ENCODE data around the gene SOX10. TPM values are rescaled to one million over a fixed set of nuclear protein-coding genes. Genes with fewer than 3 reads are reported as not detected.

SOX10 gene
- 1 to 10 TPM in 1 of 3 donors, under 1 TPM in 2; 0.49 to 2.1 (median 0.79) TPM for polyA plus RNA-seq

DNA sequence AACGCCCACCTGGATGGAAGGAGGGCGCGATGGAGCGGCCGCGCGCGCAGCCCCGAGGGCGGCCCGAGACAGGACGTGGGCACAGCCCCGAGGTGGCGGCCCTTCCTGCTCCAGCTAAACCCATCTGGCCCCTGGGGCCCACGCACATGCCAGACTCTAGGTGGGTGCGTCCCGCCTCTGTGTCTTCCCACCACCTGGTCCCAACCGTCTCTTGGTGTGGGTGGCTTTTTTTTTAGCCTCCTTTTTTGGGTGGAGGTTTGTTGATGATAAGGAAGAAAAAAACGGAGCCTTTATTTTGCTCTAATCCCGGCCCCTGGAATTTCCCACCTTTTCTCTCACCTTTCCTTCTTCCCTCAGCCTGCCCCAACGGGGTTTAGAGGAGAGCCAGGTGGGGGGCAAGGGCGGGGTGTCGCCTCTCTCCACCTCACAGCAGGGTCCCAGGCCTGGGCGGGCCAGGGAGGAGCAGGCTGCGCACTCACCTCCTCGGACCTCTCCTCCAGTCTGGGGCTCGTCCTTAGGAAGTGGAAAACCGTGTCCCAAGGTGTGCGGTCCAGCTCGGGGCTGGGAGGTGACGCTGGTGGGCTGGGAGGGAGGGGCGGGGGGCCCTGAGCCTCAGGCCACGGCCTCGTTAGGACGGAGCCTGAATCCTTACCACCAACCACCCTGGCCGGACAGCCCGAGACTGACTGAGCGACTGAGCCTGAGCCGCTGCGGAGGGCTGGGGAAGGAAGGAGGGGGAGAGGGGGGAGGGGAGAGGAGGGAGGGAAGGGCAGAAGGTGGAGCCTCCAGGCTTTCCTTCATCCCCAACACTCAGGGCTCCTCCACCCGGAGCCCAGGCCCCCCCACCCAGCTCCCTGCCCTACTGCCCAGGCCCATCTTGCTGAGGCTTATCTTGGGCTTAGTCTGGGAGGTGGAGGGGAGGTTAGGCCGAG lies at the start of gene SOX10:
SOX10 (minus strand) TSS at position 696 of the 932 bp plus-strand sequence. CDS start 771 bp downstream, outside the sequence.
- H3K27ac ChIP-seq (ENCODE audit: low read depth, low read length) = no peak within 1 kb of the TSS
- 81 to 87% (median 86%) methylated on average over 42 of the region's 42 CpGs for WGBS, 3 donors

DNA sequence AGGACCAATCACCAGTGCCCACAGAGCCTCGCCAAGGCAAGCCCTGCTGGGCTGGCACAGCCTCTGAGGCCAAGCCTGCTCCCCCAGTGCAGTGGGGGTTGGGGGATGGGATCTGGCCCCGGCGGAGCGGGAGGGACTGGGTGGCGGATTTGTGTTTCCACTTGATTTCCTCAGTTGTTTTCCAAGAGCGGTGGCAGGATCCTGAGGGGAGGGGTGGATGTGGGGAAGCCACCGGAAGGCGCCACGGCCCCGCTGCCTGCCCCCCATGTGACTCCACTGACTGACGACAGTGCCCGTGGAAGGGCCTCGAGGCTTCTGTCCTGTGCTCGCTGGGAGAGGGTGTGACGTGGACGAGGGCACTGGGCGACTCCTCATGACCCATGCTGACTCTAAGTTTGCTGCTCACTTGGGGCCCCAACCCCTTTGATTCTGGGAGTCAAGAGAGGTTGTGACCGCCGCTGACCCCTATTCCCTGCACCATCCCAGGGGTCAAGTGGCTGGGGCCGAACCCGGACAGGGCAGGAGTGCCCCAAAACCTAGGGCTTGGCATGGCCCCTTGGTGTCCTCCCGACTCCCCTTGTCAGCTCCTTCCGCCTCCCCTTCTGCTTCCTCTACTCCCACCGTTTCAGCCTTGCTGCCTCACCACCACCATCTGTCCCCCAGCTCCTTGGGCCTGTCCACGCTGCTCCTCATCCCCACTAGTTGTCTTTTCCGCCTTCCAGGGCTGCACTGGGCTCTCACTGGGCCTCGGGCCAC lies 49.3 kb upstream of the SOX10 start:
- no peak overlapping the region for H3K27ac ChIP-seq (ENCODE audit: low read depth, low read length)

DNA sequence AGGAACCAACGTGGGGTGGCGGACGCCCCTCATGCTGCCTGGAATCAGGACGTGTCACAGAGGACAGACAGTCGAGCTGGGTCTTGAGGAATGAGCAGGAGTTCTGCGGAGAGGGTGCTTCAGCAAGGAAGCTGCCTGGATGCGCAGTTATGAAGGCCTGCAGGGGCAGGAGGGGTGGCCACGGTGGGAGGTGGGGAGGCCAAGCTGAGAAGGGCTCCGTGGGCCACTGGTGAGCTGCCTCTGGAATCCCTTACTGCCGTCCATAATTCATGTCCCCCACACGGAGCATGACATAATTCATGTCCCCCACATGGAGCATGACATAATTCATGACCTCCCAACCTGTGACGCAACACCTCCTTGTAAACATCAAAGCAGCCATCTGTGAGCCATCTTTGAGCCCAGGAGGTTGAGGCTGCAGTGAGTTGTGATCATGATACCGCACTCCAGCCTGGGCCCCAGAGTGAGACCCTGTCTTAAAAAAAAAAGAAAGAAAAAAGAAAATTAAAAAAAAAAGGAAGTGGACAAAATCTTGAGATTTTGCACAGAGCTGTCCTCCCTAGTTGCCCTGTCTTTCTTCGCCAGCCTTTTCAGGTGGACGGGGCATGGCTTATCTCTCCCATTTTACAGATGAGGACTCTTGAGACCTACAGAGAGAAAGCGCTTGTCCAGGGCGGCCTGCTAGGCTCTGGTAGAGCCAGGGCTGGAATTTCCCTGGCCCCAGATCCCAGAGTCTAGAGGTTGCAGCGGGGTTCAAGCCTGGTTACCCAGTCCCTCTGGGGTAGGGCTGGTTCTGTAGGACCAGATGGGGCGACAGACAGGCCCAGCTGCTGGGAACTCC lies 48.5 kb upstream of the SOX10 start:
- no peak overlapping the region for H3K27ac ChIP-seq (ENCODE audit: low read depth, low read length)

More for the DNA sequence above, 49.3 kb upstream of the SOX10 start:
- 59 to 84% (median 71%) methylated on average over 27 of the region's 27 CpGs for WGBS, 3 donors

DNA sequence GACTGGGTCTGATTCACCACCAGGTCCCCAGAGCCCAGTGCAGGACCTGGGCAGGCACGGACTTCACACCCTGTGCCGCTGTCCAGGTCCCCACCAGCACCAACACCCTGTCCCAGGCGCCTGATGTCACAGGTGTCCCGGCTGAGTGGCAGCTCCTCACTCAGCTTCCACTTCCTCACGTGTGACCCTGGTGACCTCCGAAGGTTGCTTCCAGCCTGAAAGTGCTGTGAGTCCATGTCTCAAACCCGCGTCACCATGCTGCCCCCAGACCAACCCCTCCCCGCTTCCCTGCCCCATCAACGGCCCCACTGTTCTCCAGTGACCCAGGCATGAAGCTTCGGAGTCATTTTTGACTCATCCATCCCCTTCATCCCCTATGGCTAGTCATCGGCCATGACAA lies 47.1 kb upstream of the SOX10 start:
- 89 to 92% (median 90%) methylated on average over 12 of the region's 12 CpGs for WGBS, 3 donors
- H3K27ac ChIP-seq (ENCODE audit: low read depth, low read length) = no peak overlapping the region

More for the DNA sequence above, 48.5 kb upstream of the SOX10 start:
- WGBS, 3 donors = 78 to 81% (median 78%) methylated on average over 19 of the region's 19 CpGs

DNA sequence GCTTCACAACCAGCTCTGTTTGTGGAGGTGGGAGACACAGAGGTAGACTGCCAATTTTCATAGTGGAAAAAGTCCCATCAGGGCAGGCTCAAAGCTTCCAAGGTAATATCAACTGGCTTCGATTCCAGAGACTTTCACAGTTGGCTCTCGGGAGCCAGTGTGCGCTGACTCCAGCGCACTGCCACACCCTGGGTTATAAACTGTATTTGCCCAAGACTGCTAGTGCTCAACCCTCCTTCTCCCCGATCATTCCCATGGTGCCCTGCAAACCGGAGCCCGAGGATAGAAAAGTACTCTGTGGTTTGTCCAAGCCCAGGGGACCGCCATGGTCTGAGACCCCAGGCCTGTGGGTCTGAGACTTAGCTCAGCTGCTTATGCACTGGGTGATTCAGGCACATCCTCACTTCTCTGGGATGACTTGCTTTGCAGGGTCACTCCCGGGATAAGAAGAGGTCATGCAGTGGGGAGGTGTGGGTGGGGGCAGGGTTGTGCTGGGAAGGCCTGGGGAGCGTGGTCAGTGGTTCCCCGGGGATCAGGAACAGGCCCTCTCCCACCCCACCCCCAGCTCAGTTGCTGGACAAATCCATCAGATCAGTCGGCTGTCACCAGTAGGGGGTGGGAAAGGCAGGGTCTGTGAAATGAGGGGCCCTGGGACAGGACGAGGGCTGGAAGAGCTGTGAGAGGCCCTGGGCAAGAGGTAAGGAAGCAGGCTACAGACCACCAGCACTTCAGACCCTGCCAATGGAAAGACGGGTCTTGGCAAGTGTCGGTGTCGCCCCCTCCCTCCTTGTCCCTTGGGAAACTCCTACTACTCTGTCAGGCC lies 46.2 kb upstream of the SOX10 start:
- H3K27ac ChIP-seq (ENCODE audit: low read depth, low read length) = no peak overlapping the region
- 66 to 78% (median 72%) methylated on average over 16 of the region's 16 CpGs for WGBS, 3 donors

DNA sequence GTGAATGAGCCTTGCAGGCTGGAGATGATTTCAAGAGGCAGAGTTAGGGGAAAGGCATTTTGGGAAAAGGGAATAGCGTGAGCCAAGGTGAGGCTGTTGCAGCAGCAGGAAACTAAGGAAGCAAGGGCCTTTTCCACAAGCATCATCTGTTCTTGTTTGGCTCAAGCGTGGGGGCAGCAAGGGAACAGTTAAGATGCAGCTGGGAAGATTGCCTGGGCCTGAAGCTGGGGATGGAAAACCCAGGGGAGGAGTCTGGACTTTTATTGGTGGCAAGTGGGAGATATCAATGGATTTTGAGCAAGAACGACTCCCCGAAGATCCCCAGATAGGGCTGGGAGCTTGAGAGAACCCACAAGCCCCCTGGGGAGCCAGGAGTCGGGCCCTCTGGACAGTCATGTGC lies 45.5 kb upstream of the SOX10 start:
- WGBS, 3 donors = 62 to 68% (median 64%) methylated on average over 5 of the region's 5 CpGs
- no peak overlapping the region for H3K27ac ChIP-seq (ENCODE audit: low read depth, low read length)

DNA sequence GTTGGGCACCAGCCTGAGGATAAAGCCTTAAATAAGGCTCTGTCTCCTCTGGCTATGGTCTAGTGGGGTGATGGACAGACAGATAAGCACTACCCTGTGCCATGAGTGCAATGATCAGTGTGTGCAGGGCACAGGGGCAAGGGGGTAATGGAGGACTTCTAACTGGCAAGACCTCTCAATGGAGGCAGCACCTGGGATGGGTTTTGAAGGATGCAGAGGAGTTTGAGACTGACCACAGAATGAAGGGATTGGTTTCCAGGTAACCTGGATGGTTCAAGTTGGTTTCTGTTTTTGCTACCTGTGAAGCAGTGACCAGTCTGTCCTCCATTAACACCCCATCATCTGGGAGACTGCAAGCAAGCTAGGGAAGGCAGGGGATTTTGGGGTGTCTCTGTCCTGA lies 45.0 kb upstream of the SOX10 start:
- H3K27ac ChIP-seq (ENCODE audit: low read depth, low read length) = no peak overlapping the region

DNA sequence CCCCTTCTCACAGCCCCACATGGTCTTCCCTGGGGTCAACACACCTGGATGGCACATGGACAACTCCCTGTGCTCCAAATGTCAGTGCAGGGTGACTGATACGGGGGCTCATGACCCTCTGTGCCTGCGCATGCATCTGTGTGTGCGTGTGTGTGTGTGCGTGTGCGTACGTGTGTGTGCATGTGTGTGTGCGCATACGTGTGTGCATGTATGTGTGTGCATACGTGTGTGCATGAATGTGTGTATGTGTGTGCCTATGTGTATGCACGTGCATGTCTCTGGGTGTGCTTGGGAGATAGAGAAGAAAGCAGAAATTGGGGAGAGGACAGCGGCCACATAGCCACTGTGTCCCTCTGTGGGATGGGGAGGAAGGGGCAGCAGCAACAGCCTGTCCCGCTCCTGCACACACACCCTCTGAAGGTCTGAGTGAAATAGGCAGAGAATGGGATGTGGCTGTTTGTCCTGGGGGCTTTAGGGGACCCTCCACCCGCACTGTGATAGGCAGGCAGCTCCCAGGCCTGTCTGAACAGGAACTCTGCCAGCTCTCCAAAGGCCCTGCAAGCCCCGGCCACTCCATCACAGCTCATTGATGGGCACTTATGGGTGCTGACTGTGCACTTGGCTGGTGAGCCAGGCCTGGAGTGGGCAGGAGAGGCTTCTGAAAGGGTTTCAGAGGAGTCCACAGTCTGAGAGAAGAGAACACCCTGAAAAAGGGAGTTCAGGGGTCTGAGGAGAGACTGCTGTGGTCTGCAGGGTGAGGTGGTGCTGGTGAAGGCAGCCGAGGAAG lies 44.2 kb upstream of the SOX10 start:
- no peak overlapping the region for H3K27ac ChIP-seq (ENCODE audit: low read depth, low read length)

DNA sequence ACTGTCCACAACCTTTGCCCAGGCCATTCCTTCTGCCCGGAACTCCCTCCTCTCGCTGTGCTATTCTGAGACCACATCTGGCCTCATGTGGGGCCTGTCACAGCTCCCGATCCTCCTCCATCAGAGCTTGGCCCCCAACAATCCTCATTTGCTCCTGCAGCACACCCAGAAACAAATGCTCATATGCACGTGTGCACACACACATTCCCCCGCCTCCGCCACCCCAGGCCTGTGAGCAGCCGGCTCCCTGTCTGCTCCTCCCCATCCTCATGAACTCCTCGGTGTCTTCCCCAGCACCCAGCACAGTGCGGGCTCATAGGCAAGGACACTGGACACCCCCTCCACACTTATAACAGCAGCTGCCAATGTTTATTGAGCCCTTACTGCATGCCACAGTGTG lies 43.1 kb upstream of the SOX10 start:
- WGBS, 3 donors = 83 to 86% (median 85%) methylated on average over 9 of the region's 9 CpGs
- H3K27ac ChIP-seq (ENCODE audit: low read depth, low read length) = no peak overlapping the region

More for the DNA sequence above, 44.2 kb upstream of the SOX10 start:
- 83 to 94% (median 92%) methylated on average over 15 of the region's 15 CpGs for WGBS, 3 donors

DNA sequence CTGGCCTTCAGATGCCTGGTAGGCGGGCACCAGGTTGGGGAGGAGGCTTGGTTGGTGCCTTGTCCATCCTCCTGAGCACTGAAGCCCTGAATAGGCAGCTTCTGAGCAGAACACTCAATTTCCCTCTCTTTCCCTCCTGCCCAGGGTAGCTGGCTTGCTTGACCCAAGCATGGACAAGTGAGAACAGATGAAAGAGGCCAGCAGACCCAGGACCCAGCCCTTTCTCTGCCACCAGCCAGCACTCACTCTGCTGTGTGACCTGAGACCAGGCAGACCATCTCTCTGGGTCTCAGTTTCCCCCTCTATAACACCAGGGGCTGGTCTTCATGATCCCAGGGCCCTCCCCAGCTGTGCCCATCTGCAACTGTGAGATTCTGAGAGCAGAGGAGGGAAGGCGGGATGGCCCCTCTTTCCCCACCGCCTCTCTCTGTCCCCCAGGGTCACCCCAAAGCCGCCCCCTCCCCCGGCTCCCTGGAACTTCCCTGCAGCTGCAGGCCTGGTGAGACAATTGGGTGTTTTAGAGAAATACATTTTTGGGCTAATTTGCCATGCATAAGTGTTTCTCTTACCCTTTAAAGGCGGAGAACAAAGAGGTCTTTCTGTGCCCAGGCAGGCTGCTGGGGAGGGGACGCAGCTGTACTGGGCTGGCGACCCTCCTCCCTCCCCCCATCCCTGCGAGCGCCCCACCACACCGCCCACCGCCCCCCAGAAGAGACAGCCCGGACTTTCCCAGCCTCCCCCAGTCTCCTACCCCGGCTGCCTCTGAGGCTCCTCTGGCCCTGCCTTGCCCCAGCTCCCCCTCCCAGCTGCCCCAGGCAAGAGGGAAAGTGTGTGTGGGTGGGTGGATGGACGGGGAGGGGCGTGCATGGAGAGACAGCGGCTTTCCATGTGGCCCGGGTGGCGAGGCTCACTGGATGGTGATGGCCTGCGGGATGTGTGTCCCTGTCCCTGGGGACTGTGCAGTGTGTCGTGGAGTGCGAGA lies 42.1 kb upstream of the SOX10 start:
- no peak overlapping the region for H3K27ac ChIP-seq (ENCODE audit: low read depth, low read length)

DNA sequence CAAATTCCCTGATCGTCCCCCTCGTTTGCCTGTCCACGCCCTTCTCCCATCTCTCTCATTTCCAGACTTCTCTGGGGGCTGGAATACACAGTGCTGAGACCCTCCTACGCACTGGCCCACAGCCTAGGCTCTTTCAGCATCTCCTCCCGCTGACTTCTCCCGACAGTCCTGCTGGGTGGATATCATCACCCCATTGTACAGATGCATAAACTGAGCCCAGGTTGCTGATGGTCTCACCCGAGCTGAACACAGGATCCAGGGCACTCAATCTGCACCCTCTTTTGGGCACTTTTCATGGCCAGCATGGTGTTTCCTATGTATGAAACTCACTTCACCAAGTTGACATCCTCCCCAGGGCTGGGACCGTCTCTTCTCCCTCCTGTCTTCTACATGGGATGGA lies 41.2 kb upstream of the SOX10 start:
- no peak overlapping the region for H3K27ac ChIP-seq (ENCODE audit: low read depth, low read length)
- 85 to 88% (median 85%) methylated on average over 8 of the region's 8 CpGs for WGBS, 3 donors

More for the DNA sequence above, 42.1 kb upstream of the SOX10 start:
- 70 to 86% (median 85%) methylated on average over 21 to 22 of the region's 22 CpGs for WGBS, 3 donors

DNA sequence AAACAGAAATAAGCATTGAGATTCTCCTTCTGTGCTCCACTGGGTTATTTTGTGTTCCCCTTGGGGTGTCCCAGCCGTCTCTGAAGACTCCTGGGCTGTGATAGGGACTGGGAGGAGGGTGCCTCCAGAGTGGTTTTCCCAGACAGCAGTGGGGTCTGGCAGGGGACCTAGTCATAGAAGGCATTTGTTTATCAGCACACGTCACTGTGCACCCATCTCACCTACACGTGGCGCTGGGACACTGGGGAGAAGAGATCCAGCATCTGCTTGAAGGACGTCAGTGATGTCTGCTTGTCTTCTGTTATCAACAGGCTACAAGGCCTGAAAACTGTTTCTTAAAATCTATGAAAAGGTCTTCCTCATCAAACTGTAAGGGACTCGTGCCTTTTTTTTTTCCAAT lies 38.7 kb upstream of the SOX10 start:
- no peak overlapping the region for H3K27ac ChIP-seq (ENCODE audit: low read depth, low read length)
- WGBS, 3 donors = 77 to 87% (median 85%) methylated on average over 6 of the region's 6 CpGs

DNA sequence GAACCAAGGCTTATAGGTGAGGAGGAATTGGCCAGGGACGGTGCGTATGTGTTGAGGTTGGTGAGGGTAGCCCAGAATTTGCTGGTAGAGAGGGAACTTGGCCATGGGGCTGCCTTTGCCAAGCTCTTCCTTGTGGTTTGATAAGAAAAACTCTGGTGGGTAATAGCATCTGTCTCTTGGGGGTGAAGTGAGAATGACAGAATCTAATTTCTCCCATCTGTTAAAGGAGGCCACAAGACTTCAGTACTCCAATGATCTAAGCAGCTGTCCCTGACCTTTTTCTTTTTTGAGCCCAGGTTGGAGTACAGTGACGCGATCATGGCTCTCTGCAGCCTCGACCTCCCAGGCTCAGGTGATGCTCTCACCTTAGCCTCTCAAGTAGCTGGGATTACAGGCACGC lies 36.9 kb upstream of the SOX10 start:
- H3K27ac ChIP-seq (ENCODE audit: low read depth, low read length) = no peak overlapping the region
- 90 to 92% (median 91%) methylated on average over 6 of the region's 6 CpGs for WGBS, 3 donors

DNA sequence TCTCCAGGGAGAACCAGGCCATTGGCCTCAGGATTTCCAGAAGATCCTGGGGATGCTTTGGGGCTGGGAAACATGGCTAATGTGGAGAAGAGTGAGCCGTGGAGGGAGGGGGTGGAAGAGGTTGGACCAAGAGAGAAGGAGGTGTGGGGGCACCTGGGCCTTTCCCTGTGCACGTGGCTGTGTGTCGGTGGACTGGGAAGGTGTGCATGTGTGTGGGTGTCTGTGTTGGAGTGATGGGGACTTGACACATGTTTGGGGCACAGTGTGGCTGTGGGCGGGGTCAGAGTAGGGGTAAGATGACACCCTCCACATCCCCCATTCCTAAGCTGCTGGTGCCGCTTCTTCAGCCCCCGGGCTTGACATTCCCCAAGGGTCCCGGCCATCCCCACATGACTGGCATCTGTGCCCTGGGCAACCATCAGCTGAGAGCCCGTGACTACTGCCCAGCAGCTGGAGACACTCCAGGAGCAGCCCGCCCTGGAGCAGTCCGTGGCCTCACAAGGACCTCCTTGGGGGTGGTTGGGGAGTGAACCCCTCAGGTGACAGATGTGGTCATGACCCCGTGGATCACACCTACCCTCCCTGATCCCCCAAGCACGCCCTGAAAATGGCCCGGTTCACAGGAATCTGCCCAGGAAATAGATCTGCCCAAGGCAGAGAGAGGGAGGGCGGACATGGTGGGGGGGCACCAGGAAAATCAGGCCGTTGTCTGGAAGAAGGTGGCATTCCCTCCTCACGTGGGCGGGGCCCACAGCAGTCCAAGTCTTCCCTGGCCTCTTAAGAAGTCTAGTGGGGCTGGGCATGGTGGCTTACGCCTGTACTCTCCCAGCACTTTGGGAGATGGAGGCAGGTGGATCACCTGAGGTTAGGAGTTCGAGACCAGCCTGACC lies 34.8 kb upstream of the SOX10 start:
- WGBS, 3 donors = 84 to 90% (median 89%) methylated on average over 19 of the region's 19 CpGs
- no peak overlapping the region for H3K27ac ChIP-seq (ENCODE audit: low read depth, low read length)

Measured in adipose tissue (tissue), 3 donors.